ENCODE results near the gene GTPBP1.

GTPBP1 gene

GRCh38 chr22:38710351-38710750 is 4.6 kb downstream of the GTPBP1 start:
- peaks cover 58% of the 10 kb centered on the region for H4K20me1 ChIP-seq (ENCODE audit: control insufficient read depth, insufficient read depth, low read depth, low read length)

DNA sequence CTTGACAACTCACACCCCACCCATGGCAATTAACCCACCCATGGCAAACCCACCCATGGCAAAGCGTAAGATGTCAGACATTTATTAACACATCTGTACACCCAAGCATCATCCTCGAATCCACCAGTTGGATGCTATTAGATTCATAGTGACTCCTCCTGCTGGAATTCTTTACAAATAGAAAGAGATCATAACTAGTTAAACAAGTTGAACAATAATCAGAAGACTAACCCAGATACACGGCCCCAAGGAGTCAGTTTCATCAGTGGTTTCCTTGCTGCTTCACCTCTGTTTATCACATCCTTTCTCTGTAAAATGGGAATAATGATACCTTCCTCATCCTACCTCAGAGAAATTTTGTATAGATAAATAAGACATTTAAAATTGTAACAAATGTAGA is 5.1 kb downstream of the GTPBP1 start:
- Histone ChIP-seq H3K27me3 (ENCODE audit: control insufficient read depth, low read length) (no peaks in the 10 kb centered on the region), H3F3A (ENCODE audit: control insufficient read depth, insufficient read depth) (no peaks in the 10 kb centered on the region), H3K4me2 (ENCODE audit: low read length) (no peak overlapping the region), H3K36me3 (ENCODE audit: control insufficient read depth, low read length) (peaks cover 59% of the 10 kb centered on the region), H3K9me2 (replicated peaks; ENCODE audit: control insufficient read depth, low read length) (no peaks in the 10 kb centered on the region), H3K4me3 (ENCODE audit: low read length) (no peak overlapping the region), H3K4me1 (ENCODE audit: control insufficient read depth, low read length) (peaks cover 33% of the 10 kb centered on the region), H3K9me3 (ENCODE audit: control insufficient read depth, insufficient read depth, low read length) (no peaks in the 10 kb centered on the region), H4K20me1 (ENCODE audit: control insufficient read depth, insufficient read depth, low read depth, low read length) (peaks cover 58% of the 10 kb centered on the region), H3K27ac (ENCODE audit: low read depth, low read length) (no peak overlapping the region), H3K79me2 (ENCODE audit: control insufficient read depth, low read length) (peaks cover 99% of the 10 kb centered on the region)
- no peak for TF ChIP-seq EZH2phosphoT487 (IDR thresholded peaks at IDR 0.05; ENCODE audit: borderline replicate concordance, low read length)
- no peak for TF ChIP-seq CTCF (IDR thresholded peaks at IDR 0.05; ENCODE audit: low read depth, low read length, poor library complexity, severe bottlenecking)

More at GRCh38 chr22:38710351-38710750, 4.6 kb downstream of the GTPBP1 start:
- Histone ChIP-seq H3K27me3 (ENCODE audit: control insufficient read depth, low read length) (no peaks in the 10 kb centered on the region), H3K9me2 (replicated peaks; ENCODE audit: control insufficient read depth, low read length) (no peaks in the 10 kb centered on the region), H3K4me1 (ENCODE audit: control insufficient read depth, low read length) (peaks cover 33% of the 10 kb centered on the region), H3K79me2 (ENCODE audit: control insufficient read depth, low read length) (peaks cover 95% of the 10 kb centered on the region), H3K4me2 (ENCODE audit: low read length) (no peak overlapping the region), H3K9me3 (ENCODE audit: control insufficient read depth, insufficient read depth, low read length) (no peaks in the 10 kb centered on the region), H3K27ac (ENCODE audit: low read depth, low read length) (no peak overlapping the region), H3F3A (ENCODE audit: control insufficient read depth, insufficient read depth) (no peaks in the 10 kb centered on the region), H3K4me3 (ENCODE audit: low read length) (no peak overlapping the region), H3K36me3 (ENCODE audit: control insufficient read depth, low read length) (peaks cover 53% of the 10 kb centered on the region)
- TF ChIP-seq EZH2phosphoT487 (IDR thresholded peaks at IDR 0.05; ENCODE audit: borderline replicate concordance, low read length), result no peak
- TF ChIP-seq CTCF (IDR thresholded peaks at IDR 0.05; ENCODE audit: low read depth, low read length, poor library complexity, severe bottlenecking), result no peak

GRCh38 chr22:38712486-38713207 is 6.9 kb downstream of the GTPBP1 start:
- H3F3A ChIP-seq (ENCODE audit: control insufficient read depth, insufficient read depth), result no peaks in the 10 kb centered on the region
- H3K4me2 ChIP-seq (ENCODE audit: low read length), result no peak overlapping the region
- H3K27me3 ChIP-seq (ENCODE audit: control insufficient read depth, low read length), result no peaks in the 10 kb centered on the region
- no peak for TF ChIP-seq EZH2phosphoT487 (IDR thresholded peaks at IDR 0.05; ENCODE audit: borderline replicate concordance, low read length)
- TF ChIP-seq CTCF (IDR thresholded peaks at IDR 0.05; ENCODE audit: low read depth, low read length, poor library complexity, severe bottlenecking), result no peak
- H3K79me2 ChIP-seq (ENCODE audit: control insufficient read depth, low read length), result peaks cover 88% of the 10 kb centered on the region
- no peak overlapping the region for H3K27ac ChIP-seq (ENCODE audit: low read depth, low read length)
- H4K20me1 ChIP-seq (ENCODE audit: control insufficient read depth, insufficient read depth, low read depth, low read length), result peaks cover 45% of the 10 kb centered on the region
- H3K36me3 ChIP-seq (ENCODE audit: control insufficient read depth, low read length), result peaks cover 66% of the 10 kb centered on the region
- H3K9me3 ChIP-seq (ENCODE audit: control insufficient read depth, insufficient read depth, low read length), result no peaks in the 10 kb centered on the region
- H3K4me1 ChIP-seq (ENCODE audit: control insufficient read depth, low read length), result peaks cover 23% of the 10 kb centered on the region
- no peak overlapping the region for H3K4me3 ChIP-seq (ENCODE audit: low read length)
- H3K9me2 ChIP-seq (replicated peaks; ENCODE audit: control insufficient read depth, low read length), result no peaks in the 10 kb centered on the region
